Heart left ventricle (tissue), 13 donors: ENCODE results near the gene WDR37.

Experiments
- CTCF ChIP-seq, 12 donors: fragments of 200-600 bp; sonication (generic) in 4 of 12; IDR thresholded peaks; one replicate each; pipeline versions ENCODE4 v1.5.0 to v1.8.0; 2018 to 2022; ENCODE audit warnings: antibody characterized with exemption in 12 of 12, mild to moderate bottlenecking in 5 of 12
- POLR2A ChIP-seq, 2 donors: fragments of 450-650 bp; IDR thresholded peaks; one replicate each; pipeline ENCODE4 v1.6.1; 2017; ENCODE audit warnings: antibody characterized with exemption in 2 of 2, mild to moderate bottlenecking in 2 of 2, moderate library complexity in 2 of 2
- donor health status: ischemic (EF 13 %, LVEDD 7.1; RV severe dilation, severe dysfunction).
- donor health status: DM: no; HTN: yes; CAD: no.
- donor health status: DM: no; HTN: no; CAD: no.
- donor health status: ischemic (EF 25% LVEDD 6.9; RV normal size, moderate dysfunction).
- donor health status: ischemic (EF 25% LVEDD 5.7; RV mildly dilated, moderate dysfunction).
- donor health status: ischemic (EF 35%, LVEDD 5.7; RV mildly dilated, moderate dysfunction).
- donor health status: nonischemic (EF 11% LVEDD 7.7; RV severe dilation, severe dysfunction).
- donor health status: DM: yes; HTN: yes; CAD: no.
- donor health status: PGD.
- donor health status: ischemic (EF 29% LVEDD 5.4; RV normal size, mild dysfunction).
- donor health status: nonischemic (EF 23%, LVEDD 6.1; RV moderate dilation, normal function).

GRCh38 chr10:1083581-1083980 is 27.4 kb downstream of the WDR37 start:
- TF ChIP-seq POLR2A (IDR thresholded peaks at IDR 0.05), result no peak
- no peak for TF ChIP-seq CTCF (IDR thresholded peaks at IDR 0.05)
